ENCODE measurements around the gene HDAC9. TPM values are rescaled to one million over a fixed set of nuclear protein-coding genes. Genes with fewer than 3 reads are reported as not detected.

The HDAC9 gene
- total and polyA plus RNA-seq, 2 donors, result 3.3 to 61.6 TPM

DNA sequence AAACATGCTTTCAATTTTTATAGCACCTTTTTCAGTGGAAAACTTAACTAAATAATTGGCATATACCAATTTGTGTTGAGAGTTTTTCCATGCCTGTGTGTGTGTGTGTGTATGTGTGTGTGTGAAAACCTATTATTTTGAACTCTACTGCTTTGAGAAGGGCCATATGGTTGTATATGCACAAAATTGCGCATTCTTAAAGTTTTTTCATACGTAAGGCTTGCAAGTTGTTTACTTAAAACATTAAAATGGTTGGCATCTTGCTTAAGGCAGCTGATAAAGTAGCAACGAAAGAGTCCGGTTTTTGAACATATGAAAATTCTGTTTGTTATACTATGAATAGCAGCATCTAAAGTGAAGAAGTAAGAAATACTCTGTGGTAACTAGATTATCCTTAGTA, 84.1 kb downstream of the HDAC9 start:
- Histone ChIP-seq H3K36me3 (ENCODE audit: insufficient read depth) (no peaks in the 10 kb centered on the region), H3K4me3 (ENCODE audit: low read depth, low read length) (no peak overlapping the region), H3K27ac (ENCODE audit: low read depth) (no peak overlapping the region), H3K4me1 (ENCODE audit: insufficient read depth) (peaks cover 1% of the 10 kb centered on the region)
- 63% methylated on average over 4 of the region's 4 CpGs for WGBS
- no peak for DNase-seq (ENCODE audit: extremely low spot score)

DNA sequence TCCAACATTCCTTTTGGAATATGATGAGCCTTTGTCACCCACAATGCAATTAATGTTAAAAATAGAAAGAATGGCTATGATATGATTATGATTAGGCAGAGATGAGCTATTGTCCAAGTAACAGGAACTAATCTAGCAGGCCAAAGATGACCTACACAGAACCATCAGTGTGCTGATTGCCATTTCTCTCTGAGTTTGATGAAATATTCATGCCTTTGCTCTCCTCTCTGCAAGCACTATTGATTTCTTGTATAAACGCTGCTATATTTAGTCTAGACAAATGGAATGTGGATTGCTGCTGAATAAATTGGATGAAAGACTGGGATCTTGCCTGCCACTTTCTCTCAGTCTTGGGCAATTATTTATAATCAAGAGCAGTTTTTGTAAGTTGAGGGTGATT, 85.4 kb downstream of the HDAC9 start:
- Histone ChIP-seq H3K4me1 (ENCODE audit: insufficient read depth) (peaks cover 1% of the 10 kb centered on the region), H3K27ac (ENCODE audit: low read depth) (no peak overlapping the region), H3K4me3 (ENCODE audit: low read depth, low read length) (no peak overlapping the region), H3K36me3 (ENCODE audit: insufficient read depth) (no peaks in the 10 kb centered on the region)
- no peak for DNase-seq (ENCODE audit: extremely low spot score)
- 68% methylated on average over 1 of the region's 1 CpG for WGBS

DNA sequence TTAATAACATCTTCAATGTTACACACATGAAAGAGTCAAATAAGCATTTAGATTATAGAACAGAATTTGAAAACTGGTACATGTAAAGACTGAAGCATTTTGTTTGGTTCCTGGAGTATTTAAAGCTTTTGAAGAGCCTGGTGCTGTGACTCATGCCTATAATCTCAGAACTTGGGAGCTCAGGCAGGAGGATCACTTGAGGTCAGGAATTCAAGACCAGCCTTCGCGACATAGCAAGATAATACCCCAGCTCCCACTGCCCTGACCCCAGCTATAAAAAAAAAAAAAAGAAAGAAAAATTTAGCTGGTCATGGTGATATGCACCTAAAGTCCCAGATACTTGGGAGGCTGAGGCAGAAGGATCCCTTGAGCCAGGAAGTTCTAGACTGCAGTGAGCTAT, 87.8 kb downstream of the HDAC9 start:
- no peaks in the 10 kb centered on the region for H3K36me3 ChIP-seq (ENCODE audit: insufficient read depth)
- H3K27ac ChIP-seq (ENCODE audit: low read depth), result no peak overlapping the region
- H3K4me3 ChIP-seq (ENCODE audit: low read depth, low read length), result no peak overlapping the region
- DNase-seq (ENCODE audit: extremely low spot score), result no peak
- H3K4me1 ChIP-seq (ENCODE audit: insufficient read depth), result peaks cover 1% of the 10 kb centered on the region
- WGBS, result 39% methylated on average over 2 of the region's 2 CpGs

DNA sequence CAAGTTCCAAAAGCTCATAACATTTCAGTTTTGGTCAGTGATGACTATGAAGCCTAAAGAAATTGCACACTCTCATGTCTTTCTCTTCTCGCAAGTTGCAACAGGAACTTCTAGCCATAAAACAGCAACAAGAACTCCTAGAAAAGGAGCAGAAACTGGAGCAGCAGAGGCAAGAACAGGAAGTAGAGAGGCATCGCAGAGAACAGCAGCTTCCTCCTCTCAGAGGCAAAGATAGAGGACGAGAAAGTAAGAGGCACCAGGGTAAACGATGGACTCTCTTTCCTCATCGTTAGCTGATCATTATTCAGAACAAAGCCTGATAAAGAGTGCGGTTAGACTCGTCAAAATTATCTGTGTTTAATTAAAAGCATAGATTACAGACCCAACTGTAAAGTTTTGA, 94.7 kb downstream of the HDAC9 start:
- DNase-seq (ENCODE audit: extremely low spot score), result no peak
- 66% methylated on average over 7 of the region's 7 CpGs for WGBS
- Histone ChIP-seq H3K4me3 (ENCODE audit: low read depth, low read length) (no peak overlapping the region), H3K4me1 (ENCODE audit: insufficient read depth) (no peaks in the 10 kb centered on the region), H3K27ac (ENCODE audit: low read depth) (no peak overlapping the region), H3K36me3 (ENCODE audit: insufficient read depth) (no peaks in the 10 kb centered on the region)

DNA sequence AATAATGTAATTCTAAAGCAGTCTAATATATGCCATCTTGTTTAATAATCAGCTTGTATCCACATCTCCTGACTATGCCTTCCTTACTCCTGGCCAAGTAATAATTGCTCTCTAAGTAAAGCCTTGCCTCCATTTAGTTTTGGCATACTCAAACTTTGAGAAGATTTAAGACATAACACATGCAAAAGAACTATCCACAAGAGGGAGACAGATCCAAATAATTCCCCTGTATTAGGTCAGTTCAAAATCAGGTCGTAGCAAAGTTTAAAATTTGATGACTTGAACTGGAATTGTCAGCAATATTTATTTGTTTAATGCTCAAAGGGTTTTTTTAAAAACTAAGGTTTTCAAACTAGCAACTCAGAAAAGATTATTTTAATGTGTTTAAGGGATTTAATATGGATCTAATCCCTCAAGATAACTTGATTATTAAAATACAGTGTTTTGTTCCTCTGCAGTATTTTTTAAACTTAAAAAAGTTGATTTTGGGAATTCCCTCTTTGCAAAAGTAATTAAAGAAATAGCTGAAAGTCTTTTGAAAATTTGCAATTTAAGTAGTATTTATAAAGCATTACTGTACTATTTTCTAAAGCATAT, 95.3 kb downstream of the HDAC9 start:
- peak; percentile 51 for DNase-seq (ENCODE audit: extremely low spot score)
- Histone ChIP-seq H3K4me1 (ENCODE audit: insufficient read depth) (no peaks in the 10 kb centered on the region), H3K4me3 (ENCODE audit: low read depth, low read length) (no peak overlapping the region), H3K36me3 (ENCODE audit: insufficient read depth) (no peaks in the 10 kb centered on the region), H3K27ac (ENCODE audit: low read depth) (no peak overlapping the region)
- 16% methylated on average over 1 of the region's 1 CpG for WGBS

DNA sequence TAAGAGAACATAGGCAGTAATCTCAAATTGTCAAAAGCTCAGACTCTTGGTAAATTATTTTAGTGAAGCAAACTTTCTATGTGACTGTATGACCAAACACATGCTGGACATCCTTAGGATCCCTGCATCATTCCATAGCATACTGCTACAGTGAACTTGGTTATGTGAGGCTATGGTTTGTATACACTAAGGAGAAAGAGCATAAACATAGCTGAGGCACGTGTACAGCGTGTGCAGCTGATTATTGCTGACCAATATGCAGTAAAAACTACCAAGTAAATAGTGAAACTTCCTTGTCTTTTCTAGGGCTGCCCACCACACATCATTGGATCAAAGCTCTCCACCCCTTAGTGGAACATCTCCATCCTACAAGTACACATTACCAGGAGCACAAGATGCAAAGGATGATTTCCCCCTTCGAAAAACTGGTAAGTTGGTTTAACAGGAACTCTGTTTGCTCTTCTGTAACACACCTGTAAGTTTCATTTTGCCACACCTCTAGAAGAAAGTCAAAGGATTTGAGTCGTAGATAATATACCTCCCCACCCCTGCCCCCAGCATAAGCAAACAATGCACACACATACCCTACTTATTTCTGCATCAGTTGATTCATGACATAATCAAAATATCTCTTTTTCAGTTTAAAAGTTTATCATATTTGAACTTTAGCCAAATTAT, 98.2 kb downstream of the HDAC9 start:
- no peak for DNase-seq (ENCODE audit: extremely low spot score)
- no peaks in the 10 kb centered on the region for H3K36me3 ChIP-seq (ENCODE audit: insufficient read depth)
- no peaks in the 10 kb centered on the region for H3K4me1 ChIP-seq (ENCODE audit: insufficient read depth)
- no peak overlapping the region for H3K27ac ChIP-seq (ENCODE audit: low read depth)
- no peak overlapping the region for H3K4me3 ChIP-seq (ENCODE audit: low read depth, low read length)
- 82% methylated on average over 4 of the region's 4 CpGs for WGBS

DNA sequence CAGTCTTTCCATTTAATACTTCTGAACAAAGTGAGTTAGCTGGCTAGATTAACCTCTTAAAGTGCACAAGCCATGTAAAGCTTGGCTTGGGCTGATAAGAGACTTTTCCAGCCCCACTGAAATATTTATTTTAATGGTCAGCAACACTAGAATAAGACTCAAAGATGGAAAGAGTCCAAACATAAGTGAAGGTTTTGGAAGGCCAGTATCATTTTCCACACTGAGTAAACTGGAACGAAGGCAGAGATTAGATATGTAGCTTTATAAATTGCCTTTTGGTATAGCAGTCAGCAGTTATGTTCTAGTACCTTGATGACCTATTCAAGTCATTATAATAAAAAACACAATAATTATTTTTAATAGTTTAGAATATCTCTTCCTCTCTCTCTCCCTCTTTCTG, 102.2 kb downstream of the HDAC9 start:
- H3K4me3 ChIP-seq (ENCODE audit: low read depth, low read length), result no peak overlapping the region
- WGBS, result 23% methylated on average over 1 of the region's 1 CpG
- no peak overlapping the region for H3K27ac ChIP-seq (ENCODE audit: low read depth)
- H3K4me1 ChIP-seq (ENCODE audit: insufficient read depth), result no peaks in the 10 kb centered on the region
- peaks cover 4% of the 10 kb centered on the region for H3K36me3 ChIP-seq (ENCODE audit: insufficient read depth)
- no peak for DNase-seq (ENCODE audit: extremely low spot score)

DNA sequence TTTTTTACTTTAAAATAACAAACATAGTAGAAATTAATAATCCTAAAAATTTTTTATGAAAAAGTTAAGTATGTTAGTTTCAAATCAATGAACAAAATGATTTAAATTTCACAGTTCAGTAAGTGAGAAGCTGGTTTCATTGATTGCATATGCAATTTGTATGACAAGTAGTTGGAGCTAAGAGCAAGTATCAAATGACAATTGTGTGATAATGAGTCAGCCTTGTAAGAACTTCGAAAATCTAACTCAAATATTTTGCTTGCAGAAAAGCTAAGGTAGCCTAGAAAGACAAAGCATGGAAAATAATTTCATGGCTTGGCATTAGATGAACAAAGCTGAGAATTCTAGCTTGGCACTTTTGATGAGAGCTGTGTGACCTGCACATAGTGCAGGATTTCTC, 111.5 kb downstream of the HDAC9 start:
- Histone ChIP-seq H3K4me3 (ENCODE audit: low read depth, low read length) (no peak overlapping the region), H3K36me3 (ENCODE audit: insufficient read depth) (no peaks in the 10 kb centered on the region), H3K27ac (ENCODE audit: low read depth) (no peak overlapping the region), H3K4me1 (ENCODE audit: insufficient read depth) (no peaks in the 10 kb centered on the region)
- WGBS, result 87% methylated on average over 1 of the region's 1 CpG
- DNase-seq (ENCODE audit: extremely low spot score), result no peak

DNA sequence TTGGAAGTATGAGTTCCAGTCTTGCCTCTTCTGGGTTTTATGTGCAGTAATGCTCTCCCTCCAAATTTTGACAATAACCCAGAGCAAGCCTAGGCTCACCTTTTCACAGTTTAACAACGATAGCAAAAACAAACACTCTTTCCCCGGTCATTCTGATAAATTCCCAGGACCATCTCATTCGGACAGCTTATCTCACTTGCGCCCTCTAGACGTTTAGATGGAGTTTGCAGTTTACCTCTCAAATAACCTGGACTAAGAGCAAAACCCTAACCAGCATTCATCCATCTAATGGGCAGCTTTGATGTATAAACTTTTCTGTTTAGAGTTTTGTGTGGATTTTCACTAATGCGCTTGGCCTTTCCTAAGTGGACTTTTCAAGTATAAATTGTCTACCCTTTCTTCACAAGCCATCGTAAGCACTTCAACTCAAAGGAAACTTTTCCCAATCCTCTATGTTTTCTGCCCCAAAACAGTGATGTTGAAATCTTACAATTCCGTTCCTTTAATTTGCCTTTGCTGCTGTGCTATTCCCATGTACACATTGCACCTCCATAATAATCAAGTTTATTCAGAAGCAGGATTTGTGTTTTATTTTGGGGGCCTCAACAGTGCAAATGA, 114.9 kb downstream of the HDAC9 start:
- no peak overlapping the region for H3K27ac ChIP-seq (ENCODE audit: low read depth)
- WGBS, result 61% methylated on average over 8 of the region's 8 CpGs
- DNase-seq (ENCODE audit: extremely low spot score), result no peak

DNA sequence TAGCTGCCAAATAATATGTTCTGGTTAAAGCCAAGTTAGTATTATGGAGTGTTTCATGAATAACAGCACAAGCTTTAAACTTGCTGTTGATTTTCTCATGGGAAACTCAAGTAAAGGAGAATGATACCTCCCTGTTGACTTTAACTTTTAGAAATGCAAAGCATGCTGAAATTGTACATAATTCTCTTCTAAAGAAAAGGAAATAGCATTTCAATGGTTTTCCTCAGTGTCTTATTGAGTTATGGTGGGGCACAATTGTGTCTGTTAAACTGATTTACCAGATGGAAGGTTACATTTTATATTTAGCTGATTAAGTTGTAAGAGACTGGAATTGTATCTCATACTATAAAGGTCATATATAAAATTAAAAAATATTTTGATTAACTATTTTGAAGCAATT, 119.3 kb downstream of the HDAC9 start:
- no peak overlapping the region for H3K27ac ChIP-seq (ENCODE audit: low read depth)
- DNase-seq (ENCODE audit: extremely low spot score), result no peak
- no peaks in the 10 kb centered on the region for H3K4me1 ChIP-seq (ENCODE audit: insufficient read depth)

More for the DNA sequence above, 114.9 kb downstream of the HDAC9 start:
- H3K36me3 ChIP-seq (ENCODE audit: insufficient read depth), result no peaks in the 10 kb centered on the region
- no peaks in the 10 kb centered on the region for H3K4me1 ChIP-seq (ENCODE audit: insufficient read depth)
- H3K4me3 ChIP-seq (ENCODE audit: low read depth, low read length), result no peak overlapping the region

DNA sequence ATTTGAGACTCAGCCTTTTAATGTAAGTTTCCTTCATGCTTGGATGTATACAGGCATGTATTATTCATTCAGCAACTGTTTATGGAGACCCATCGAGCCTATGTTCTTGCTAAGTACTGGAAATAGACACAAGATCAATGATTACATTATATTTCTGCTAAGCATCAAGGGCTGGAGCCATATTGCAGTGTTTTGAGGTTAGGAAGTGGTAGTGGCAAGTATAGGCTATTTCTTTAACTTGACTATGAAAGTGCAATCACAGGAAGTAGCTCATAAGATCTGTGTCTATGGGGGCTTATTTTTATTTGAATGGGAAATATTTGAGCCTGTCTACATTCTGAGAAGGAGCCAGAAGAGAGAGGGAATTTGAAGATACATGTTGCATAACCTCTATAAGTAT, 123.8 kb downstream of the HDAC9 start:
- WGBS, result 56% methylated on average over 1 of the region's 1 CpG
- Histone ChIP-seq H3K36me3 (ENCODE audit: insufficient read depth) (no peaks in the 10 kb centered on the region), H3K4me1 (ENCODE audit: insufficient read depth) (no peaks in the 10 kb centered on the region), H3K4me3 (ENCODE audit: low read depth, low read length) (no peak overlapping the region), H3K27ac (ENCODE audit: low read depth) (no peak overlapping the region)
- DNase-seq (ENCODE audit: extremely low spot score), result no peak

More for the DNA sequence above, 119.3 kb downstream of the HDAC9 start:
- Histone ChIP-seq H3K4me3 (ENCODE audit: low read depth, low read length) (no peak overlapping the region), H3K36me3 (ENCODE audit: insufficient read depth) (no peaks in the 10 kb centered on the region)

DNA sequence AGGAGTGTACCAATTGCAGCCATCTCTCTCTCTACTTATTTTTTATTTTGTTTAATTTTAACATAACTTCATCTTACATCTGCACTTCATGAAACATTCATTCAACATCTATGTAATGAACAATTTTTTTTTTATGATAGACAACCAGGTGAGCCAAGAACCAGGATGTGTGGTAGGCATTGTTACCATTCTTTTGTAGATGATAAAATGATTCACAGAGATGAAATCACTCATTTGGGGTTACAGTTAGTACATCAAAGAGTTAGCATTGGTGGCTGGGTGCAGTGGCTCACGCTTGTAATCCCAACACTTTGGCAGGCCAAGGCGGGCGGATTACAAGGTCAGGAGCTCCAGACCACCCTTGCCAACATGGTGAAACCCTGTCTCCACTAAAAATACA, 127.8 kb downstream of the HDAC9 start:
- Histone ChIP-seq H3K4me3 (ENCODE audit: low read depth, low read length) (no peak overlapping the region), H3K27ac (ENCODE audit: low read depth) (no peak overlapping the region), H3K36me3 (ENCODE audit: insufficient read depth) (no peaks in the 10 kb centered on the region), H3K4me1 (ENCODE audit: insufficient read depth) (no peaks in the 10 kb centered on the region)
- DNase-seq (ENCODE audit: extremely low spot score), result no peak
- WGBS, result 97% methylated on average over 3 of the region's 3 CpGs

DNA sequence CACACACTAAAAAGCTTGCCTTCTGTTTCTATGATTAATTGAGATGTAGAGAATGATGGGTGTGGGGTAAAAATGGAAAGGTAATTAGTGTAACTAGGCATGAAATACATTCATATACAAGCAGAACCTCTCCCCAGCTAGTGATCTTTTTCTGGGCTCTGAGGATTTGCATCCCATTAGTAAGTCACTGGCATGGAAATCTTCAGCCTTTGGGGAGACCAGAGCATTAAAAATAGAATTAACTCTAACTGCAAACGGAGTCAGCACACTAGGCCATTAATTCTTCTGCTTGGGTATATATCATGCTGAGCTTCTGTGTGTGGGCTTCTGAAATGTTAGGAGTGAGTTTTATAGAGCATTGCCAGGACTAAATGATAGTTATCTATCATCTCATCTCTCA, 128.9 kb downstream of the HDAC9 start:
- 46% methylated on average over 1 of the region's 1 CpG for WGBS
- no peak overlapping the region for H3K27ac ChIP-seq (ENCODE audit: low read depth)
- H3K36me3 ChIP-seq (ENCODE audit: insufficient read depth), result no peaks in the 10 kb centered on the region
- no peaks in the 10 kb centered on the region for H3K4me1 ChIP-seq (ENCODE audit: insufficient read depth)
- DNase-seq (ENCODE audit: extremely low spot score), result no peak
- H3K4me3 ChIP-seq (ENCODE audit: low read depth, low read length), result no peak overlapping the region

DNA sequence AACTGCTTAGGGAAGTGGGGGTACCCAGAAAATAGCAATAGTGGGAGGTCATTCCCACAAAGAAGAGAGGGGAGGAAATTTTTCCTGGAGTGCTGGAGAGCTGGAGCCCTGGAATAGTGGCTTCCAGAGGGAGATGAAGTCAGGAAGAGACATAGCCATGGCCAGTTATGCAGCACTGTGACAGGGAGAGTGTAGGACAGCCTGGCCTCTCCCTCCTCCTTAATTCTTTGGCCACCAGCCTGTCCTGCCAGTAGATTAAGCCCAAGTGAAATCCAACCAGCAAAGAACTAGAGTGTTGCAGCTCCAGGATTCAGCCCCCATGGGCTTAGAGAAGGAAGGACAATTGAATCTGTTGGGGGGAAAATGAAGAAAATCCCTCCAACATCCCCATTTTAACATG, 130.5 kb downstream of the HDAC9 start:
- H3K4me1 ChIP-seq (ENCODE audit: insufficient read depth), result no peaks in the 10 kb centered on the region
- no peak overlapping the region for H3K4me3 ChIP-seq (ENCODE audit: low read depth, low read length)
- H3K36me3 ChIP-seq (ENCODE audit: insufficient read depth), result no peaks in the 10 kb centered on the region
- no peak overlapping the region for H3K27ac ChIP-seq (ENCODE audit: low read depth)
- DNase-seq (ENCODE audit: extremely low spot score), result no peak
